GM23338 (cell line): ENCODE results near the gene CCDC117.

Experiments used
- CREB1 ChIP-seq: fragments of 250-450 bp; sonication (Bioruptor Pico); IDR thresholded peaks from 2 replicates; pipeline ENCODE4 v1.5.0; 2020; ENCODE audit warnings: low read depth, mild to moderate bottlenecking, moderate library complexity
- CTCF ChIP-seq, 2 experiments: fragments of 200-600 bp in 1 of 2; sonication (generic) in 1 of 2; conservative IDR thresholded peaks; 2 replicates each; pipeline versions ENCODE4 v1.5.1 to v1.6.1; 2016 to 2017; ENCODE audit warnings: antibody characterized with exemption in 2 of 2, low read depth in 2 of 2, mild to moderate bottlenecking in 2 of 2, moderate library complexity in 1 of 2
- EZH2 ChIP-seq: fragments of 200-600 bp; sonication (generic); IDR thresholded peaks from one replicate; pipeline ENCODE4 v1.8.0; 2017; ENCODE audit warnings: antibody characterized with exemption, mild to moderate bottlenecking, low read depth; ENCODE audit not compliant: unreplicated experiment
- EZH2phosphoT487 ChIP-seq: fragments of 200-600 bp; sonication (generic); IDR thresholded peaks from one replicate; pipeline ENCODE4 v1.8.1; 2018; ENCODE audit warnings: antibody characterized with exemption; ENCODE audit not compliant: unreplicated experiment
- POLR2AphosphoS5 ChIP-seq: IDR thresholded peaks from 2 replicates; pipeline ENCODE4 v1.6.1; 2016; ENCODE audit warnings: antibody characterized with exemption, low read depth
- TF ChIP-seq, protein P1 (sequence below): IDR thresholded peaks from one replicate; pipeline ENCODE4 v1.6.1; 2018; ENCODE audit warnings: antibody characterized with exemption; ENCODE audit not compliant: unreplicated experiment

DNA sequence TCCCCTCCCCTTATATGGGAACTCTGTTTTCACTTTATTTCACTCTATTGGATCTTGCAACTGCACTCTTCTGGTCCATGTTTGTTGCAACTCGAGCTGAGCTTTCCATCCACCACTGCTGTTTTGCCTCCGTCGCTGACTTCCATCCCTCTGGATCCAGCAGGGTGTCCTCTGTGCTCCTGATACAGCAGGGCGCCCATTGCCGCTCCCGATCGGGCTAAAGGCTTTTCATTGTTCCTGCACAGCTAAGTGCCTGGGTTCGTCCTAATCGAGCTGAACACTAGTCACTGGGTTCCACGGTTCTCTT is 11.1 kb upstream of the CCDC117 start:
- TF ChIP-seq CTCF (conservative IDR thresholded peaks at IDR 0.05; ENCODE audit: low read depth in 2 of 2), result no peak
- TF ChIP-seq POLR2AphosphoS5, result no peak
- TF ChIP-seq, protein P1, sequence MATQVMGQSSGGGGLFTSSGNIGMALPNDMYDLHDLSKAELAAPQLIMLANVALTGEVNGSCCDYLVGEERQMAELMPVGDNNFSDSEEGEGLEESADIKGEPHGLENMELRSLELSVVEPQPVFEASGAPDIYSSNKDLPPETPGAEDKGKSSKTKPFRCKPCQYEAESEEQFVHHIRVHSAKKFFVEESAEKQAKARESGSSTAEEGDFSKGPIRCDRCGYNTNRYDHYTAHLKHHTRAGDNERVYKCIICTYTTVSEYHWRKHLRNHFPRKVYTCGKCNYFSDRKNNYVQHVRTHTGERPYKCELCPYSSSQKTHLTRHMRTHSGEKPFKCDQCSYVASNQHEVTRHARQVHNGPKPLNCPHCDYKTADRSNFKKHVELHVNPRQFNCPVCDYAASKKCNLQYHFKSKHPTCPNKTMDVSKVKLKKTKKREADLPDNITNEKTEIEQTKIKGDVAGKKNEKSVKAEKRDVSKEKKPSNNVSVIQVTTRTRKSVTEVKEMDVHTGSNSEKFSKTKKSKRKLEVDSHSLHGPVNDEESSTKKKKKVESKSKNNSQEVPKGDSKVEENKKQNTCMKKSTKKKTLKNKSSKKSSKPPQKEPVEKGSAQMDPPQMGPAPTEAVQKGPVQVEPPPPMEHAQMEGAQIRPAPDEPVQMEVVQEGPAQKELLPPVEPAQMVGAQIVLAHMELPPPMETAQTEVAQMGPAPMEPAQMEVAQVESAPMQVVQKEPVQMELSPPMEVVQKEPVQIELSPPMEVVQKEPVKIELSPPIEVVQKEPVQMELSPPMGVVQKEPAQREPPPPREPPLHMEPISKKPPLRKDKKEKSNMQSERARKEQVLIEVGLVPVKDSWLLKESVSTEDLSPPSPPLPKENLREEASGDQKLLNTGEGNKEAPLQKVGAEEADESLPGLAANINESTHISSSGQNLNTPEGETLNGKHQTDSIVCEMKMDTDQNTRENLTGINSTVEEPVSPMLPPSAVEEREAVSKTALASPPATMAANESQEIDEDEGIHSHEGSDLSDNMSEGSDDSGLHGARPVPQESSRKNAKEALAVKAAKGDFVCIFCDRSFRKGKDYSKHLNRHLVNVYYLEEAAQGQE, result no peak
- no peak for TF ChIP-seq EZH2
- TF ChIP-seq CREB1 (CRISPR knock-in tag), result no peak
- no peak for TF ChIP-seq EZH2phosphoT487
